OCI-LY7 (cell line): ENCODE measurements around the gene KMO. TPM values are rescaled to one million over a fixed set of nuclear protein-coding genes. Genes with fewer than 3 reads are reported as not detected.

ENCODE experiments used
- BruUV-seq: library from RNA; stranded (reverse); fragments of 400-500 nt; replicated peaks from 2 replicates; lab custom pipeline; 2021; lab: Mats Ljungman, UMichigan
- CTCF ChIA-PET: fragments of 300-600 bp; sonication (Branson Sonifier 250); formaldehyde crosslinking; loops from one replicate; lab custom pipeline; 2022; ENCODE audit warnings: antibody characterized with exemption; ENCODE audit not compliant: unreplicated experiment; lab: Charles Lee
- POLR2A ChIA-PET: fragments of 300-600 bp; sonication (Branson Sonifier 250); formaldehyde crosslinking; loops from one replicate; lab custom pipeline; 2022; ENCODE audit warnings: antibody characterized with exemption; lab: Charles Lee
- DNase-seq: peaks from one replicate; pipeline ENCODE4 v3.0.0-alpha.2; 2015; ENCODE audit warnings: low spot score
- H2AFZ ChIP-seq: fragments of 200-600 bp; sonication (generic), shearing (Covaris generic); 2 replicates; pipeline ENCODE4 v1.6.1; 2014; ENCODE audit warnings: mild to moderate bottlenecking, antibody characterized with exemption, low read length, moderate library complexity
- H3K27ac ChIP-seq: fragments of 200-600 bp; sonication (generic); 2 replicates; pipeline ENCODE4 v1.5.1; 2014; ENCODE audit warnings: mixed run types, low read depth, mild to moderate bottlenecking, moderate library complexity, low read length, inconsistent platforms; ENCODE audit not compliant: poor library complexity, severe bottlenecking
- H3K36me3 ChIP-seq: fragments of 200-600 bp; sonication (generic); 2 replicates; pipeline ENCODE4 v1.6.1; 2014; ENCODE audit warnings: mild to moderate bottlenecking, antibody characterized with exemption, low read length, moderate library complexity, mixed read lengths; ENCODE audit not compliant: insufficient read depth
- H3K4me1 ChIP-seq: fragments of 200-600 bp; sonication (generic); 2 replicates; pipeline ENCODE4 v1.5.1; 2014; ENCODE audit warnings: mild to moderate bottlenecking, low read length; ENCODE audit not compliant: insufficient read depth, poor library complexity, severe bottlenecking
- H3K4me2 ChIP-seq: fragments of 200-600 bp; sonication (generic); 2 replicates; pipeline ENCODE4 v1.6.1; 2014; ENCODE audit warnings: mild to moderate bottlenecking, low read length
- H3K4me3 ChIP-seq: fragments of 200-600 bp; sonication (generic); 2 replicates; pipeline ENCODE4 v1.5.1; 2014; ENCODE audit warnings: mild to moderate bottlenecking, low read depth, low read length; ENCODE audit not compliant: poor library complexity, severe bottlenecking
- H3K79me2 ChIP-seq: fragments of 200-600 bp; sonication (generic); 2 replicates; pipeline ENCODE4 v1.6.1; 2016; ENCODE audit warnings: low read depth, mild to moderate bottlenecking, low read length, moderate library complexity, mixed read lengths; ENCODE audit not compliant: insufficient read depth
- H3K9me2 ChIP-seq: fragments of 200-600 bp; sonication (generic); 2 replicates; pipeline ENCODE4 v1.6.1; 2016; ENCODE audit warnings: mild to moderate bottlenecking, low read length, mixed read lengths; ENCODE audit not compliant: insufficient read depth
- H3K9me3 ChIP-seq: fragments of 200-600 bp; sonication (generic); 2 replicates; pipeline ENCODE4 v1.6.1; 2014; ENCODE audit warnings: mild to moderate bottlenecking, mixed run types, low read length, mixed read lengths
- H4K20me1 ChIP-seq: fragments of 200-600 bp; sonication (generic); 2 replicates; pipeline ENCODE4 v1.6.1; 2014; ENCODE audit warnings: mild to moderate bottlenecking, antibody characterized with exemption, low read length, moderate library complexity, mixed read lengths; ENCODE audit not compliant: insufficient read depth
- CTCF ChIP-seq: fragments of 200-600 bp; sonication (generic); conservative IDR thresholded peaks from 2 replicates; pipeline ENCODE4 v1.5.1; 2014; ENCODE audit warnings: mild to moderate bottlenecking, antibody characterized with exemption, low read length, moderate library complexity, mixed read lengths
- EZH2phosphoT487 ChIP-seq: fragments of 200-600 bp; sonication (generic); IDR thresholded peaks from 2 replicates; pipeline ENCODE4 v1.6.1; 2018; ENCODE audit warnings: low read depth, borderline replicate concordance, mild to moderate bottlenecking, mixed run types, antibody characterized with exemption, low read length, moderate library complexity, mixed read lengths
- intact Hi-C: fragments of 100-400 bp; cut with micrococcal nuclease; formaldehyde crosslinking; loops from one replicate; pipeline ENCODE4 v1.10.0; 2022; ENCODE audit not compliant: unreplicated experiment
- total RNA-seq, 2 experiments: library from RNA; depleted of rRNA in 1 of 2; stranded (reverse); fragments of >200 nt in 1 of 2; shearing (Covaris generic) in 1 of 2; gene quantifications; 2 replicates each; pipeline ENCODE4 v1.2.3, GENCODE V29; 2014 to 2022

KMO gene
- total RNA-seq, 2 experiments from 2014 or later = 3.2 to 14.2 TPM

GRCh38 chr1:241495741-241496140 is 36.4 kb upstream of the KMO start:
- H3K9me3 ChIP-seq = no peaks in the 10 kb centered on the region
- H2AFZ ChIP-seq = no peak overlapping the region
- DNase-seq = no peak
- no peak overlapping the region for H3K4me3 ChIP-seq
- H3K4me2 ChIP-seq = no peak overlapping the region
- intact Hi-C loops = no loop called here
- H3K4me1 ChIP-seq = no peaks in the 10 kb centered on the region
- H4K20me1 ChIP-seq = no peaks in the 10 kb centered on the region
- BruUV-seq = no TSS peak
- no peak overlapping the region for H3K27ac ChIP-seq
- ChIA-PET CTCF (no interaction called here), POLR2A (interaction anchor here (1.6 kb wide), 1 partner anchor 13 kb away, joined by 5 read pairs; no protein-coding TSS in a partner anchor)
- no peaks in the 10 kb centered on the region for H3K79me2 ChIP-seq
- H3K36me3 ChIP-seq = peaks cover 61% of the 10 kb centered on the region
- no peaks in the 10 kb centered on the region for H3K9me2 ChIP-seq
- TF ChIP-seq EZH2phosphoT487 (no peak), CTCF (no peak)

GRCh38 chr1:241499910-241500309 is 32.3 kb upstream of the KMO start:
- CTCF ChIA-PET = no interaction called here
- TF ChIP-seq CTCF (peak; percentile 81), EZH2phosphoT487 (no peak)
- intact Hi-C loops = no loop called here
- Histone ChIP-seq H3K9me2 (no peaks in the 10 kb centered on the region), H3K79me2 (no peaks in the 10 kb centered on the region), H3K4me1 (no peaks in the 10 kb centered on the region), H2AFZ (no peak overlapping the region), H3K36me3 (peaks cover 90% of the 10 kb centered on the region), H3K4me3 (no peak overlapping the region), H3K4me2 (no peak overlapping the region), H4K20me1 (no peaks in the 10 kb centered on the region), H3K27ac (no peak overlapping the region), H3K9me3 (no peaks in the 10 kb centered on the region)
- TSS peak; percentile 25 for BruUV-seq
- POLR2A ChIA-PET = interaction anchor here (1.3 kb wide), 1 partner anchor 10 kb away, joined by 6 read pairs; no protein-coding TSS in a partner anchor
- peak; percentile 12 for DNase-seq

GRCh38 chr1:241503444-241503843 is 28.7 kb upstream of the KMO start:
- Histone ChIP-seq H3K9me2 (no peaks in the 10 kb centered on the region), H3K4me1 (no peaks in the 10 kb centered on the region), H3K79me2 (no peaks in the 10 kb centered on the region), H4K20me1 (no peaks in the 10 kb centered on the region), H3K36me3 (peaks cover 91% of the 10 kb centered on the region), H3K4me3 (no peak overlapping the region), H2AFZ (no peak overlapping the region), H3K9me3 (no peaks in the 10 kb centered on the region), H3K4me2 (no peak overlapping the region), H3K27ac (no peak overlapping the region)
- no TSS peak for BruUV-seq
- ChIA-PET POLR2A (interaction anchor here (2.1 kb wide), 1 partner anchor 10 kb away, joined by 5 read pairs; no protein-coding TSS in a partner anchor), CTCF (no interaction called here)
- DNase-seq = no peak
- intact Hi-C loops = no loop called here
- TF ChIP-seq EZH2phosphoT487 = no peak
- TF ChIP-seq CTCF = no peak
